NCI-H1694 (cell line): Measurements from ENCODE around the gene GRID2.
"Not testable (repeated sequence)": the region's sequence is repeated elsewhere in the genome, so short reads cannot be mapped to it uniquely, and the experiment has no call there.

Experiments used
- DNase-seq: peaks from one replicate; lab custom pipeline; 2025; lab: John Stamatoyannopoulos, UW

GRID2 gene

GRCh38 chr4:93199492-93199891 is 895.7 kb downstream of the GRID2 start:
- no peak for DNase-seq

GRCh38 chr4:93201471-93202096 is 897.8 kb downstream of the GRID2 start:
- DNase-seq, result no peak

- DNase-seq, result no peak
Measured at GRCh38 chr4:93203708-93204107, 899.9 kb downstream of the GRID2 start.

GRCh38 chr4:93212250-93212649 is 908.5 kb downstream of the GRID2 start:
- DNase-seq, result no peak

GRCh38 chr4:93216646-93217045 is 912.9 kb downstream of the GRID2 start:
- no peak for DNase-seq

GRCh38 chr4:93217431-93217830 is 913.7 kb downstream of the GRID2 start:
- no peak for DNase-seq

- DNase-seq, result no peak
Measured at GRCh38 chr4:93221771-93222170, 918.0 kb downstream of the GRID2 start.

GRCh38 chr4:93228021-93228420 is 924.3 kb downstream of the GRID2 start:
- no peak for DNase-seq

- no peak for DNase-seq
Measured at GRCh38 chr4:93232883-93233282, 929.1 kb downstream of the GRID2 start.

- peak; percentile 51 for DNase-seq
Measured at GRCh38 chr4:93237521-93237920, 933.8 kb downstream of the GRID2 start.

- DNase-seq, result no peak
Measured at GRCh38 chr4:93243262-93243661, 939.5 kb downstream of the GRID2 start.

GRCh38 chr4:93261207-93261606 is 957.4 kb downstream of the GRID2 start:
- no peak for DNase-seq

GRCh38 chr4:93263166-93263565 is 959.4 kb downstream of the GRID2 start:
- DNase-seq, result no peak

- no peak for DNase-seq
Measured at GRCh38 chr4:93267747-93268146, 964.0 kb downstream of the GRID2 start.

- DNase-seq, result no peak
Measured at GRCh38 chr4:93285346-93285745, 981.6 kb downstream of the GRID2 start.

- DNase-seq, result no peak
Measured at GRCh38 chr4:93289241-93289640, 985.5 kb downstream of the GRID2 start.

GRCh38 chr4:93289831-93290230 is 986.1 kb downstream of the GRID2 start:
- DNase-seq, result no peak

- DNase-seq, result no peak
Measured at GRCh38 chr4:93299118-93299517, 995.4 kb downstream of the GRID2 start.

- DNase-seq, result not testable (repeated sequence)
Measured at GRCh38 chr4:93300780-93301555, 997.2 kb downstream of the GRID2 start.

GRCh38 chr4:93302310-93302709 is 998.5 kb downstream of the GRID2 start:
- DNase-seq, result no peak

- DNase-seq, result no peak
Measured at GRCh38 chr4:93303440-93303839, 999.7 kb downstream of the GRID2 start.

GRCh38 chr4:93312299-93312698 is 1008.5 kb downstream of the GRID2 start:
- no peak for DNase-seq

- no peak for DNase-seq
Measured at GRCh38 chr4:93313197-93313596, 1009.4 kb downstream of the GRID2 start.

- peak; percentile 45 for DNase-seq
Measured at GRCh38 chr4:93317057-93317456, 1013.3 kb downstream of the GRID2 start.
